Neural progenitor cell (in vitro differentiated cells): Measurements from ENCODE around the gene RPS10.

Experiments used
- CTCF ChIP-seq: fragments of 200-600 bp; sonication (generic); IDR thresholded peaks from 2 replicates; pipeline ENCODE4 v1.5.1; 2017; ENCODE audit warnings: antibody characterized with exemption, mild to moderate bottlenecking
- EZH2 ChIP-seq: fragments of 200-600 bp; sonication (generic); IDR thresholded peaks from 2 replicates; pipeline ENCODE4 v1.6.1; 2017; ENCODE audit warnings: antibody characterized with exemption, mild to moderate bottlenecking, moderate library complexity

- TF ChIP-seq CTCF = no peak
- no peak for TF ChIP-seq EZH2
These were observed 50.0 kb downstream of the RPS10 start for GRCh38 chr6:34375833-34376232.
